Astrocyte (in vitro differentiated cells and primary cell): ENCODE measurements around the gene AANAT. TPM values are rescaled to one million over a fixed set of nuclear protein-coding genes. Genes with fewer than 3 reads are reported as not detected.

Experiments
- DNase-seq: peaks from one replicate; pipeline ENCODE4 v3.0.0-alpha.2; 2010; ENCODE audit warnings: low read depth
- FAIRE-seq: peaks from 2 replicates; lab custom pipeline; 2011; peaks lifted over from hg19 to GRCh38; lab: Jason Lieb, UNC
- H2AFZ ChIP-seq: 2 replicates; pipeline ENCODE4 v1.6.0; 2012; ENCODE audit warnings: low read depth, low read length, inconsistent platforms
- H3K27ac ChIP-seq: 2 replicates; pipeline ENCODE4 v1.5.1; 2011; ENCODE audit warnings: low read depth, low read length, inconsistent platforms
- H3K27me3 ChIP-seq: 2 replicates; pipeline ENCODE4 v1.6.0; 2011; ENCODE audit warnings: low read length, inconsistent platforms; ENCODE audit not compliant: insufficient read depth
- H3K36me3 ChIP-seq: 2 replicates; pipeline ENCODE4 v1.5.1; 2011; ENCODE audit warnings: low read length, inconsistent platforms; ENCODE audit not compliant: insufficient read depth
- H3K4me1 ChIP-seq: 2 replicates; pipeline ENCODE4 v1.5.1; 2011; ENCODE audit warnings: low read length, inconsistent platforms; ENCODE audit not compliant: insufficient read depth
- H3K4me2 ChIP-seq: 2 replicates; pipeline ENCODE4 v1.6.0; 2012; ENCODE audit warnings: low read length, inconsistent platforms
- H3K4me3 ChIP-seq: 2 replicates; pipeline ENCODE4 v1.5.1; 2011; ENCODE audit warnings: low read depth, mild to moderate bottlenecking, low read length, inconsistent platforms; ENCODE audit not compliant: insufficient read depth
- H3K79me2 ChIP-seq: 2 replicates; pipeline ENCODE4 v1.6.0; 2012; ENCODE audit warnings: mild to moderate bottlenecking, low read length, inconsistent platforms; ENCODE audit not compliant: insufficient read depth
- H3K9ac ChIP-seq: 2 replicates; pipeline ENCODE4 v1.6.0; 2012; ENCODE audit warnings: mild to moderate bottlenecking, low read length, inconsistent platforms
- H3K9me3 ChIP-seq: 2 replicates; pipeline ENCODE4 v1.5.1; 2012; ENCODE audit warnings: low read depth, mild to moderate bottlenecking, low read length, inconsistent platforms; ENCODE audit not compliant: insufficient read depth
- H4K20me1 ChIP-seq: 2 replicates; pipeline ENCODE4 v1.6.0; 2012; ENCODE audit warnings: low read length, inconsistent platforms; ENCODE audit not compliant: insufficient read depth
- H3K27ac Mint-ChIP-seq: one replicate; pipeline ENCODE4 v1.8.0; 2021; ENCODE audit warnings: mild to moderate bottlenecking, mixed read lengths; ENCODE audit not compliant: unreplicated experiment
- H3K27me3 Mint-ChIP-seq: one replicate; pipeline ENCODE4 v1.8.0; 2021; ENCODE audit warnings: low read depth, mixed read lengths; ENCODE audit not compliant: unreplicated experiment
- H3K36me3 Mint-ChIP-seq: one replicate; pipeline ENCODE4 v1.8.0; 2021; ENCODE audit warnings: low read depth, mixed read lengths; ENCODE audit not compliant: unreplicated experiment
- H3K4me1 Mint-ChIP-seq: one replicate; pipeline ENCODE4 v1.8.0; 2021; ENCODE audit warnings: low read depth, mixed read lengths; ENCODE audit not compliant: unreplicated experiment
- H3K4me3 Mint-ChIP-seq: one replicate; pipeline ENCODE4 v1.8.0; 2021; ENCODE audit warnings: mild to moderate bottlenecking, moderate library complexity, mixed read lengths; ENCODE audit not compliant: unreplicated experiment
- H3K9me3 Mint-ChIP-seq: one replicate; pipeline ENCODE4 v1.8.0; 2021; ENCODE audit warnings: mild to moderate bottlenecking, mixed read lengths; ENCODE audit not compliant: unreplicated experiment
- EZH2 ChIP-seq: IDR thresholded peaks from 2 replicates; pipeline ENCODE4 v1.6.1; 2012; ENCODE audit warnings: mild to moderate bottlenecking, low read length, inconsistent platforms; ENCODE audit not compliant: insufficient read depth
- total RNA-seq: library from RNA; stranded (reverse); gene quantifications from 2 replicates; pipeline ENCODE4 v1.2.1, GENCODE V29; 2021
- TF ChIP-seq, protein P1 (sequence below): IDR thresholded peaks from 2 replicates; pipeline ENCODE4 v1.5.1; 2011; ENCODE audit warnings: low read depth, mild to moderate bottlenecking, inconsistent platforms, low read length, moderate library complexity; ENCODE audit not compliant: insufficient read depth

Gene AANAT
- total RNA-seq, 1 donor from 2014 or later = not detected

- no peaks in the 10 kb centered on the region for H3K9me3 ChIP-seq
- H3K9ac ChIP-seq = no peak overlapping the region
- Mint-ChIP-seq H3K27me3 (no peaks in the 10 kb centered on the region), H3K9me3 (no peaks in the 10 kb centered on the region), H3K4me3 (no peak overlapping the region), H3K27ac (no peak overlapping the region), H3K36me3 (no peaks in the 10 kb centered on the region), H3K4me1 (peaks cover 19% of the 10 kb centered on the region)
- H3K4me1 ChIP-seq = no peaks in the 10 kb centered on the region
- no peak overlapping the region for H3K4me3 ChIP-seq
- peaks cover 58% of the 10 kb centered on the region for H3K79me2 ChIP-seq
- no peak overlapping the region for H3K4me2 ChIP-seq
- no peak for DNase-seq
- no peaks in the 10 kb centered on the region for H3K27me3 ChIP-seq
- no peak for FAIRE-seq
- H3K27ac ChIP-seq = no peak overlapping the region
- H2AFZ ChIP-seq = no peak overlapping the region
- TF ChIP-seq EZH2 = no peak
- TF ChIP-seq, protein P1, sequence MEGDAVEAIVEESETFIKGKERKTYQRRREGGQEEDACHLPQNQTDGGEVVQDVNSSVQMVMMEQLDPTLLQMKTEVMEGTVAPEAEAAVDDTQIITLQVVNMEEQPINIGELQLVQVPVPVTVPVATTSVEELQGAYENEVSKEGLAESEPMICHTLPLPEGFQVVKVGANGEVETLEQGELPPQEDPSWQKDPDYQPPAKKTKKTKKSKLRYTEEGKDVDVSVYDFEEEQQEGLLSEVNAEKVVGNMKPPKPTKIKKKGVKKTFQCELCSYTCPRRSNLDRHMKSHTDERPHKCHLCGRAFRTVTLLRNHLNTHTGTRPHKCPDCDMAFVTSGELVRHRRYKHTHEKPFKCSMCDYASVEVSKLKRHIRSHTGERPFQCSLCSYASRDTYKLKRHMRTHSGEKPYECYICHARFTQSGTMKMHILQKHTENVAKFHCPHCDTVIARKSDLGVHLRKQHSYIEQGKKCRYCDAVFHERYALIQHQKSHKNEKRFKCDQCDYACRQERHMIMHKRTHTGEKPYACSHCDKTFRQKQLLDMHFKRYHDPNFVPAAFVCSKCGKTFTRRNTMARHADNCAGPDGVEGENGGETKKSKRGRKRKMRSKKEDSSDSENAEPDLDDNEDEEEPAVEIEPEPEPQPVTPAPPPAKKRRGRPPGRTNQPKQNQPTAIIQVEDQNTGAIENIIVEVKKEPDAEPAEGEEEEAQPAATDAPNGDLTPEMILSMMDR = no peak
- H4K20me1 ChIP-seq = peaks cover 75% of the 10 kb centered on the region
- no peaks in the 10 kb centered on the region for H3K36me3 ChIP-seq
Measured at GRCh38 chr17:76428511-76428910, 38.9 kb upstream of the AANAT start.

DNA sequence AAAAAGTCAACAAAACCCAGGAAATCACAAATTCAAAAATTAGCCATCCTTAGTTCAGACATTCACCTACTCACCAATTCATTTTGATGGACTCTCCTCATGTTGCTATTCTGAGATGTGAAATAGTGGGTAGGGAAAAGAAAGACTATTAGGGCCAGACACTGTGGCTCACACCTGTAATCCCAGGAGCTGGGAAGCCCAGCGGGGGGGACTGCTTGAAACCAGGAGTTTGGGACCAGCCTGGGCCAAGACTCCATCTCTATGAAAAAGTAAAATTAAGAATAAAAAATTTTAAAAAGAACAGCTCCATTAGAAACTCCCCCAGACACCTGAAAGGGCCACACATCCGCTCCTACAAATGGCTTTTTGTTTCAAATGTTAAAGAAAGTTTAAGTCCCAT, 35.9 kb upstream of the AANAT start:
- no peaks in the 10 kb centered on the region for H3K36me3 Mint-ChIP-seq
- peaks cover 89% of the 10 kb centered on the region for H4K20me1 ChIP-seq
- peaks cover 19% of the 10 kb centered on the region for H3K4me1 Mint-ChIP-seq
- no peak overlapping the region for H3K9ac ChIP-seq
- H3K27me3 ChIP-seq = no peaks in the 10 kb centered on the region
- H3K9me3 Mint-ChIP-seq = no peaks in the 10 kb centered on the region
- no peak overlapping the region for H3K27ac Mint-ChIP-seq
- no peak overlapping the region for H2AFZ ChIP-seq
- no peak overlapping the region for H3K27ac ChIP-seq
- H3K36me3 ChIP-seq = no peaks in the 10 kb centered on the region
- no peak overlapping the region for H3K4me3 ChIP-seq
- FAIRE-seq = no peak
- TF ChIP-seq, protein P1 = no peak
- no peak for TF ChIP-seq EZH2
- H3K4me3 Mint-ChIP-seq = no peak overlapping the region
- no peak overlapping the region for H3K4me2 ChIP-seq
- no peaks in the 10 kb centered on the region for H3K9me3 ChIP-seq
- no peaks in the 10 kb centered on the region for H3K27me3 Mint-ChIP-seq
- peaks cover 78% of the 10 kb centered on the region for H3K79me2 ChIP-seq
- DNase-seq = no peak
- H3K4me1 ChIP-seq = no peaks in the 10 kb centered on the region

- Histone ChIP-seq H3K27me3 (no peaks in the 10 kb centered on the region), H3K4me1 (no peaks in the 10 kb centered on the region), H3K79me2 (peaks cover 78% of the 10 kb centered on the region), H4K20me1 (peaks cover 88% of the 10 kb centered on the region), H3K27ac (no peak overlapping the region), H3K4me3 (no peak overlapping the region), H2AFZ (no peak overlapping the region), H3K9ac (no peak overlapping the region), H3K4me2 (no peak overlapping the region), H3K36me3 (no peaks in the 10 kb centered on the region), H3K9me3 (no peaks in the 10 kb centered on the region)
- Mint-ChIP-seq H3K27ac (no peak overlapping the region), H3K36me3 (no peaks in the 10 kb centered on the region), H3K9me3 (no peaks in the 10 kb centered on the region), H3K4me1 (peaks cover 14% of the 10 kb centered on the region), H3K27me3 (no peaks in the 10 kb centered on the region), H3K4me3 (no peak overlapping the region)
- no peak for TF ChIP-seq EZH2
- TF ChIP-seq, protein P1 = no peak
- DNase-seq (no peak), FAIRE-seq (no peak)
Measured at GRCh38 chr17:76432004-76432403, 35.4 kb upstream of the AANAT start.
